HG02885 (cell line): Measurements from ENCODE around the gene KIF4A.
"Not testable (repeated sequence)": the region's sequence is repeated elsewhere in the genome, so short reads cannot be mapped to it uniquely, and the experiment has no call there.

Experiments used
- ATAC-seq: cut with Tn5 transposase; IDR thresholded peaks from one replicate; pipeline ENCODE4 v1.9.1; 2021; ENCODE audit warnings: mild to moderate bottlenecking; ENCODE audit not compliant: unreplicated experiment, poor library complexity

Gene KIF4A

GRCh38 chrX:70289793-70290770 is at the start of gene KIF4A, which contains the start of gene PDZD11:
Gene KIF4A (plus strand): TSS chrX:70290104. CDS start chrX:70290459, 355 bp downstream.
Gene PDZD11 (minus strand): TSS chrX:70289927. CDS start chrX:70289341, 586 bp downstream.
- peak; percentile 97 for ATAC-seq

GRCh38 chrX:70240751-70241150 is 49.2 kb upstream of the KIF4A start:
- ATAC-seq: no peak

GRCh38 chrX:70241501-70241900 is 48.4 kb upstream of the KIF4A start:
- no peak for ATAC-seq

GRCh38 chrX:70243601-70244000 is 46.3 kb upstream of the KIF4A start:
- not testable (repeated sequence) for ATAC-seq

- ATAC-seq: no peak
Measured at GRCh38 chrX:70244881-70245280, 45.0 kb upstream of the KIF4A start.

- ATAC-seq: no peak
Measured at GRCh38 chrX:70247252-70247651, 42.7 kb upstream of the KIF4A start.

GRCh38 chrX:70252491-70252890 is 37.4 kb upstream of the KIF4A start:
- no peak for ATAC-seq

- no peak for ATAC-seq
Measured at GRCh38 chrX:70253377-70254062, 36.4 kb upstream of the KIF4A start.

GRCh38 chrX:70254063-70254400 is 35.9 kb upstream of the KIF4A start:
- no peak for ATAC-seq

- ATAC-seq: no peak
Measured at GRCh38 chrX:70254909-70255308, 35.0 kb upstream of the KIF4A start.

- ATAC-seq: no peak
Measured at GRCh38 chrX:70255452-70255851, 34.5 kb upstream of the KIF4A start.

- no peak for ATAC-seq
Measured at GRCh38 chrX:70257423-70258288, 32.2 kb upstream of the KIF4A start.

GRCh38 chrX:70260104-70260503 is 29.8 kb upstream of the KIF4A start, which contains the start of gene P2RY4:
Gene P2RY4 (minus strand): TSS chrX:70260204. CDS start chrX:70259624, 580 bp downstream.
- ATAC-seq: no peak

GRCh38 chrX:70262952-70263567 is 26.8 kb upstream of the KIF4A start:
- no peak for ATAC-seq

- no peak for ATAC-seq
Measured at GRCh38 chrX:70264784-70265183, 25.1 kb upstream of the KIF4A start.

GRCh38 chrX:70268034-70268433 is 21.9 kb upstream of the KIF4A start, which contains the start of gene ARR3:
Gene ARR3 (plus strand): TSS chrX:70268334. CDS start chrX:70269386, 1,052 bp downstream.
- ATAC-seq: no peak

GRCh38 chrX:70274029-70274428 is 15.9 kb upstream of the KIF4A start:
- not testable (repeated sequence) for ATAC-seq

GRCh38 chrX:70279081-70279480 is 10.8 kb upstream of the KIF4A start:
- no peak for ATAC-seq

- no peak for ATAC-seq
Measured at GRCh38 chrX:70280573-70280972, 9.3 kb upstream of the KIF4A start.

GRCh38 chrX:70281951-70282350 is 8.0 kb upstream of the KIF4A start, which contains the start of gene RAB41:
Gene RAB41 (plus strand): TSS chrX:70282172. CDS start chrX:70282218, 46 bp downstream.
- ATAC-seq: no peak
